ENCODE results near the gene TIAM1.

- TF ChIP-seq CTCF (IDR thresholded peaks at IDR 0.05; ENCODE audit: low read depth, low read length, poor library complexity, severe bottlenecking) = no peak
- no peak for TF ChIP-seq EZH2phosphoT487 (IDR thresholded peaks at IDR 0.05; ENCODE audit: borderline replicate concordance, low read length)
Measured at GRCh38 chr21:31334648-31335121, 9.4 kb downstream of the TIAM1 start.

Measured in DOHH2 (cell line).